ENCODE data around the gene NR3C2.

GRCh38 chr4:148299337-148299736, 142.9 kb downstream of the NR3C2 start:
- TF ChIP-seq CTCF (IDR thresholded peaks at IDR 0.05) = no peak
- no peak for TF ChIP-seq POLR2A (IDR thresholded peaks at IDR 0.05)

Data from adrenal gland (tissue), 5 donors.